Stimulated activated CD4-positive, alpha-beta T cell treated with anti-CD3 and anti-CD28 coated beads, TNF-alpha, amount 100 ng/mL, for 4 hours (primary cell): Measurements from ENCODE around the gene EXOC7.
"Not testable (repeated sequence)": the region's sequence is repeated elsewhere in the genome, so short reads cannot be mapped to it uniquely, and the experiment has no call there.

Experiments
- DNase-seq, 3 experiments: peaks; one replicate each; pipeline ENCODE4 v3.0.0-alpha.2; 2020; ENCODE audit warnings: low read depth in 3 of 3

The EXOC7 gene

GRCh38 chr17:76074390-76075363, 28.9 kb downstream of the EXOC7 start, which contains the start of gene GALR2:
TSS of gene GALR2 (plus strand) at chr17:76074781. CDS start at chr17:76074884, 103 bp downstream.
- DNase-seq = no peak

- peak; percentile 65 to 72 (median 69) for DNase-seq
Observed at GRCh38 chr17:76072148-76072858, 31.3 kb downstream of the EXOC7 start, which contains the start of gene SRP68. TSS of gene SRP68 (minus strand) at chr17:76072517. CDS start at chr17:76072491, 26 bp downstream.

DNA sequence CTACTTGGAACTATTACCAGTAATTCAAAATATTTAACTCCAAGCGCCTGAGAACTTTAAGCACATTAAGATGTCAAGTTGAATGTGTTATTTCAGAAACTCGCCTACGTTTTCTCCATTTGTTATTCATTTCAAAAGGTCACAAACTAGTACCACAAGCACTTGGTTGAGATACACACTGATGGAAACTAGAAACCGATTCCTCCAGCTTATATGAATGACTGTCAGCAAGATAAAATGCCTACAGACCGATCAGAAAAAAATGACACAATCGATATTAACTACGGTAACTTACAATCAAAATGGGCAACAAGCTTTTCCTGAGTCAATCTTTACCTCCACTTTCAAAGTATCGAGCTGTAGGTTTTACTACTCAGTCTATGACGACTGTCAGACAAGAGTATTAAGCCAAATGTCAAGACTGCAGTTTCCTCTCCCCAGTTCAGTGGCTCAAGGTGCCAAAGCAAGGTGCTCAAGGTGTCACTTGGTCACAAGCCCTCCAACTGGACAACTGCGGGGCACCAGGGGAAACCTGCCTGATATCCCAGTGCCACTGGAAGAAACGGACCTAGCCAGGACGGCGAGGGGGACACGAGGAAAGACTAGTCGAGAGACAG, 31.9 kb downstream of the EXOC7 start:
- no peak for DNase-seq

GRCh38 chr17:76065775-76066174, 37.8 kb downstream of the EXOC7 start:
- no peak for DNase-seq

- peak in 1 of 3 experiments; percentile 37 for DNase-seq
Observed at GRCh38 chr17:76063875-76064546, 39.6 kb downstream of the EXOC7 start.

- DNase-seq = not testable (repeated sequence)
Observed at GRCh38 chr17:76058264-76058663, 45.3 kb downstream of the EXOC7 start.

DNA sequence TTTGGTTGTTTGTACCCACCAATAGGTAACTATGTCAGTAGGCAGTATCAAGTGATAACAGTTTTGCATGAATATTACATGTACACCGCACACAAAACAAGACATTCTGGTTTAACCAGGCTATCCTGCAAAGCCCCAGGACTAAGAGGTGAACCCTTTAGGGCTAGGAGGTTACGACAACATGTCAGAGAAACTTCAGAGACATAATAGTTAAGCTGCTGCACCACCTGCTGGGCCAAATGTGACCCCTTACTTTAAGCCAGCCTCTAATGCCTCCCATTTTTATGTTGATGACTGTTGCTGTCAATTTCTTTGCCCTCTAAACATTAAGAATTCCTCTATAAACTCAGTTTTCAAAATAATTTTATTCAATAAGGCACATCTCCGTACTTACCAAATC, 46.7 kb downstream of the EXOC7 start:
- DNase-seq = no peak

- no peak for DNase-seq
Observed at GRCh38 chr17:76054112-76054476, 49.5 kb downstream of the EXOC7 start.

DNA sequence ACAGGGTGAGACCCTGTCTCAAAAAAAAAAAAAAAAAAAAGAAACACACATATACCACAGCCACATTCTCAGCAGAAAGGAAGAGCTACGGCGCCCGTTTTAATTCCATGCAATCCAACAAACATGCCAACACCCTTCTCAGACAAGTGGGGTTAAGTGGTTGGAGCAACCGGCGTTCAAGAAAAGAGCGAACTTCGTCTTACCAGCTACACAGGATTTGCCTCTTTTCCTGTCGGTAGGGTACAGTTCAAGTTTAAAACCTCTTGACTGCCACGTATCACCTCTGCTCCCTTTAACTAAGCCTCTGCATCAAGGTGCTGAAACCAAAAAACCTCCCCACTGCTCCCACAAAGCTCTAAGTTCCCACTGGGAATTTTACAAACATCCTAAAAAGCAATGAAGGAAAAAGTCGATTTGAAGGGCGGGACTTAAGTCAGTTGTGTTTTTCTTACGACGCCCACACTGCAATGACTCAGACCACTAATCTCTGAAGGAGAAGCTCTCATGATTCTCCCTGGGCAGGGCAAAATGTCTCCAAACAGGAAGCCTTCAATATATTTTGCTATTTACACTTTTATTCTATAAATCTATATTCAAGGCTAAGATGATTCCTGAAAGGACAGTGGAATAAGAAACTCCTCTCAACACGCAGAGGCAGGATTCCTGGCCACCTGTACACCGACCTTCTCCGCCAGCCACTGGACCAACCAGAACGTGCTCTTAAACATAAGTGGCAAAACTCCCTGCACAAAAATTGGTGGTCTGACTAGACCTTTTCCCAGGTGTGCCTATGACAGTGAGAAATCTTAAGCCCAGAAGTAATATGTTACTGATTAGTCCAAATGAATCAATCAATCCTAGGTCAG, 50.1 kb downstream of the EXOC7 start:
- no peak for DNase-seq

DNA sequence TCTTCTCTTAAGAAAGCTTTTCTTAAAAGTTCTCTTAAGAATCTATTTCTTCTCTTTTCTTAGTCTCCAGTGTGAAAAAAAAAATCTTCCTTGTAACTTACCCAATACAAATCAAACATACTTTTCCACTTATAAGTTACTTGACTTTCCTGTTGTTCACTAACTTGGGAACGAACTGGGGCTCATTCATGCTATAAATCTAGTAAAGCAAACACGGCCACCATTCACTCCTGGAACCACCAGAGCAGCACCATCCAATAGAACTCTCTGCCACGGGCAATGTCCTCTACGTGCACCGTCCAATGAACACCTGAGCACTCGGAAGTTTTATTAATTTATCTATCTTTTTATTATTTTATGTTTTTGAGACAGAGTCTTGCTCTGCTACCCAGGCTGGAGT, 52.0 kb downstream of the EXOC7 start:
- DNase-seq = no peak

DNA sequence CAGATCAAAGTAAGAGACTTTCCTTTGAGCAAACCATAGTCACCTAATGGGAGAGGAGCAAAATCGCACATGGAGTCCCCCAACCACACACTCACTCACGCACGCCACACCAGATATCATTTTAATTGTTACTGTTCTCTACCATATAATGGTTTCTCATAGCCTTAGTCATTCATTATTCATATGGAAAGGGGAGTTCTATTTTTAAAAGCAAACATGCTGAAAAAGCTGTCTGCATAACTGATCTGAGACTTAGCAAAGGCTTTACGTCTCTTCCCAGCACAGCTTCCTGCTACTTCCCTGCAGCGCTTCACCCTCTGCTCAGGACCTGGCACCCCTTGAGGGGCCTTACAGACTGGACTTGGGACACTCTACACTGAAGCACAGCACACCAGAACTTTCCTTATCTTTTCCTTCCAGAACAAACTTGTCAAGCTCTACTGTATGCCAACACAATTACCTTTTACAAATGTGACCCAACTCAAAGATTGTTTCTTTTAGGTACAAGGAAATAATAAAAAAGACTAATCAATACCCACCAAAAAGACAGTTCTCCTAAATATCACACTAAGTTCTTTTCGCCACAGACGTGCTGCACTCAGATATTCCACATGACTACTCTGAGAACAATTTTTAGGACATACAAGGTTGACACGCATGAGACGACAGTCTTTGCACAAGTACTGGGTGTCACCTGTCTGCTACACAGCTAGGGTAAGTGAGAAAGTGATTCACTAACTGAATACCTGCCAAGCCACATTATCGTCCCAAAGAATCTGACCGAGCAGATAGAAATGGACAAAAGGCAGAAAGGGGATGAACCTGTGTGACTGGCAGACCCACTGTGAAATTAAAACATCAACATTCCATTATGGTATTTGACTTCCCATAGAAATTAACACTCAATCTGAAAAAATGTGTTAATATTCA, 52.8 kb downstream of the EXOC7 start:
- DNase-seq = no peak

GRCh38 chr17:76049836-76050537, 53.6 kb downstream of the EXOC7 start:
- no peak for DNase-seq

GRCh38 chr17:76049239-76049638, 54.3 kb downstream of the EXOC7 start:
- DNase-seq = no peak

DNA sequence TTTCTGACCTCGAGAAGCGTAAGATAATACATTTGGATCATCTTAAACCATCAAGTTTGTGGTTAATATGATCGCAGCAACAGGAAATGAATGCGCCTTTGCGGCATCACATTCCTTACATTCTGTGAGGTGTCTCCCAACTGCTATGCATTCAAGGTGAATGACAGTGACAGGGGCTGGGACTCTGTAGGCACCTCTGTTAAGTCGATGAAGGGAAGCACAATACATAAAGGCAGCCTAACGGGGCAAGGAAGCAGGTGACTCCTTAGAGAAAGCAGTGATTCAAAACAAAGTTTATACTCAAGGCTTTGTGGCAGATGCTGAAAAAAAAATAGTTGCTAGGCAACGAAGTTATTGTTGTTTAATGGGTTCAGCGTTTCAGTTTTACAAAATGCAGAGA, 54.9 kb downstream of the EXOC7 start:
- DNase-seq = no peak

GRCh38 chr17:76048025-76048605, 55.5 kb downstream of the EXOC7 start:
- DNase-seq = no peak

DNA sequence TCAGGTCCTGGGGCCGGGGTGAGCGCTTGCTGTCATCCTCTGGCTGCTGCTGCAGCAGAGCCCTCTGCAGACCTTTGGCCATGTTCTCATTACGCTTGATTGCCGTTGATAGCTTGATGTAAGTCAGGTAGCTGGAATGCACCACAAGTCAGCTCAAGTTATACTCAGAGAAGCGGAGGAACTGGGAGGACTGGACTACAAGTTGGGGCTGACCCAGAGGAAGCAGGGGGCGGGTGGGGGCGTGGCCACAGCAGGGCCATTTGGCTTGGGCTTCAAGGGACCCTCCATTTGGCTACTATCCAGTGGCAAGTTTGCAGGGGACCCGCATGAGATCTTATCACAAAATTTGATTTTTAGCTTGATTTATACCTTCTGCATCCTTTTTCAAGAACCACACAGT, 57.5 kb downstream of the EXOC7 start:
- DNase-seq = no peak

DNA sequence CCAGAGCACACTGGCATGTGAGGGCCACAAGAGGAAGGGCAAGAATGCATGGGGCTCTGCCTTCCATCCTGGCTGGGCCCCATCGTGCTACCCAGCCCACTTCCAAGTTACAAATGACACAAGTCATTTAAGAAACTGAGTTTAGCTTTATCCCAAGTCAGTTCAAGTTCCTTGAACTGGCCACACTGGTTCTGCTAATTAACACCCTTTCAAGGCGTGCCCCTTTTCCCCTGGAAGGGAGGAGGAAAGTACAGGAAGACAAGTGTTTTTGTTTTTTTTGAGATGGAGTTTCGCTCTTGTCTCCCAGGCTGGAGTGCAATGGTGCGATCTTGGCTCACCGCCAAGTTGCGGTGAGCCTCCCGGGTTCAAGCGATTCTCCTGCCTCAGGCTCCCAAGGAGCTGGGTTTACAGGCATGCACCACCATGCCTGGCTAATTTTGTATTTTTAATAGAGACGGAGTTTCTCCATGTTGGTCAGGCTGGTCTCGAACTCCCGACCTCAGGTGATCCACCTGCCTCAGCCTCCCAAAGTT, 59.0 kb downstream of the EXOC7 start:
- not testable (repeated sequence) for DNase-seq

GRCh38 chr17:76042868-76043267, 60.7 kb downstream of the EXOC7 start:
- not testable (repeated sequence) for DNase-seq
